GM21526 (cell line): ENCODE data around the gene CALN1.

Experiments used
- ATAC-seq: cut with Tn5 transposase; IDR thresholded peaks from one replicate; pipeline ENCODE4 v1.9.1; 2021; ENCODE audit warnings: moderate library complexity; ENCODE audit not compliant: unreplicated experiment, low FRiP score

The CALN1 gene

DNA sequence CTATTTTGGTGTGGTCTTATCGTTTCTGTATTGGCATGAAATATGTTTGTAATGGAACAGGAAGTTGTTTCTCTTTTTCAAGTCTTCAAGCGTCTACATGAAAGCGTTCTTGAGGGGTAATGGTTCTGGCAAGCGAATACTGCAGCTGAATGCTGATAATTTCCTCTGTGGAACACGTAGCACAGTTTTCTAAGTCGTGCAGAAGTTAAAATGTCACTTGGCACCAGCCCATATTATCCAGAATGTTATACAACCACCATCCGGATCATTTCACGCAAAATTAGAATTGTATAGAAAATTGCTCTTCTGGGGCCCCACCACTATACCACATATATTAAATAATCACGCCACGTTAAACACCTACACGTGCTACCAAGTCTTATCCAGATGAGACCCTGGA is 354.3 kb downstream of the CALN1 start:
- ATAC-seq: no peak

DNA sequence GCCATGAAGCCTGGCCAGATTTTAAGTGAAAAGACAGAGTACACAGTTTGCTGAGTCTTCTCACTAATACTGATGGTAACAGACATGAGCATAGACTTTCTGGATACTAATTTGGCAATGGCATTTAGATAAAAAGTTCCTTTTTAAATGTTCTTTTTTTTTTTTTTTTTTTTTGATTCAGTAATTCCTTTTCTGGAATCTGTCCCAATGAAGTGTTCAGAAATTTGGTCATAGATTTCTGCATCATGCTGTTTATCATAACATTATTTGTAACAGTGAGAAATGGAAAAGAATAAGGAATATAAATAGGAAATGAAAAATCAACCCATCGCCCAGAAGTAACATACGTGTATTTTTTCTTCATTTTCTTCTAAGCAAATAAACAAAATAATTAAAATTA is 354.9 kb downstream of the CALN1 start:
- no peak for ATAC-seq

DNA sequence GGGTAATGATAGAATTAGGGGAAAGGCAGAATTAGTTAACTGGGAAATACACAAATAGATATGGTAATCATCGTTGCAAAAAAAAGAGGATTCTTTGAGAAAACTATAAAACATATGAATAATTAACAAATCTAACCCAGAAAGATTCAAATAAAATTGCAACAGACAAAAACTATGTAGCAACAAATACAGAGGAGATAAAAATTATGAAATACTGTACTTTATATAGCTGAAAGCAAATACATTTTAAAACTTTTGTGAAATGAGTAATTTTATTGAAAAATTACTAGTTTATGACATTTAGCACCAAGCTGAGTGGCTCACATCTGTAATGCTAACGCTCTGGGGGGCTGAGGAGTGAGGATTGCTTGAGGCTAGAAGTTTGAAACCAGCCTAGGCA is 356.7 kb downstream of the CALN1 start:
- ATAC-seq: no peak

DNA sequence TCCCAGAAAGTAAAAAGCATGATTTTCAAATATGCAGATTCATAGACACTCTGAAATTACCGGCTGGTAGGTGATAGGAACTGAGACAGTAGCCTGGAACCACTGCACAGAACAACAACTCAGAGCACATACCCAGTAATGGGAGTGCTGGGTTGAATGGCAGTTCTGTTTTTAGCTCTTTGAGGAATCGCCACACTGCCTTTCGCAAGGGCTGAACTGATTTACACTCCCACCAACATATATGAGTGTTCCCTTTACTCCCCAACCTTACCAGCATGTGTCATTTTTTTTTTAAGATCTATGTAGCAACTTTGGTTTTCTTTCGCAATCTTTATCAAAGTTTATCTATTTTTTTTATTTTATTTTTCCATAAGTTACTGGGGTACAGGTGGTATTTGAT is 358.8 kb downstream of the CALN1 start:
- no peak for ATAC-seq

DNA sequence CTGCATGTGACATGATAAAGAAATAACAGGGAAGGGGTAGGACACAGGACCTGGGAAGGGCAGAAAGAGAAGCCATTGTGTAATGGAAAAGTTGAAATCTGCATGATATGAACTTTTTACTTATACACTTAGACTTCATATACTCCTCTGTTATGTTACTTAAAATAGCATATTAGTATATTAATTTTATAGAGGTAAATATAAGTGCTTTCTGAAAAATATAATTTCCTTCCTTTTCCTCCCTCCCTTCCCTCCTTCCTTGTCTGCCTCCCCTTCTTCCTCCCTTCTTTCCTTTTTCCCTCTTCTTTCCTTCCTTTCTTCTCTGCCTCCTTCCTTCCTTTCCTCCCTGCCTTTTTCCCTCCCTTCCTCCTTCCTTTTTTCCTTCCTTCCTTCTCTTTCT is 363.7 kb downstream of the CALN1 start:
- ATAC-seq: no peak

DNA sequence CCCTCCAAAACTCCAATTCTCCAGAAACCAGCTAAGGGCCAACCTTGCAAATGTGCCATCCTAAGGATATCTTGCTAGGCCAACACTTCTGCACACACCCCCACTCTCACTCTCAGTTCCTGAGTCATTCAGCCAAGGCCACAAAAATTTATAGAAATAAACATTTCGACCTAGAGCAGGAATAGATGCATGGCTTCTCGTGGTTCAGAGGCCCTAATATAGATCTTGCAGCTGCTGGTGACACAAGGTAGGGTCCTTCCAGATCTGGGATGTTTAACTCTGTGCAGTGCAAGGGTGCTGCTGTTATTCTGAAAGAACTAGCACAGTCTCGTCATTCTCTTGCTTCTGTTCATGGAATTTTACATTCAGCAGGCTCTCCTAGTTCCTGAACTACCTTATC is 369.3 kb downstream of the CALN1 start:
- no peak for ATAC-seq

DNA sequence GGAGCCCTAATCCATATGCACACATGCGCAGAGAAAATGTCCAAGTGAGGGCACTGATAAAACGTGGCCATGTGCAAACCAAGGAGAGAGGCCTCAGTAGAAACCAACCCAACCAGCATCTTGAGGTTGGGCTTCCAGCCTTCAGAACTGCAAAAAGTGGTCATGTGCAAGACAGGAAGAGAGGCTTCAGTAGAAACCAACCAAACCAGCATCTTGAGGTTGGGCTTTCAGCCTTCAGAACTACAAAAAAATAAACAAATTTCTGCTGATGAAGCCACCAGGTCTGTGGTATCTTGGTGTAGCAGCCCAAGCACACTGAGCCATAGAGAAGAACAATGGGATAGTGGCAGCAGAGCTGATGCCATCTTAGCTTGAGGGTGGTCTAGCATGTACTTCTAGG is 371.5 kb downstream of the CALN1 start:
- no peak for ATAC-seq

DNA sequence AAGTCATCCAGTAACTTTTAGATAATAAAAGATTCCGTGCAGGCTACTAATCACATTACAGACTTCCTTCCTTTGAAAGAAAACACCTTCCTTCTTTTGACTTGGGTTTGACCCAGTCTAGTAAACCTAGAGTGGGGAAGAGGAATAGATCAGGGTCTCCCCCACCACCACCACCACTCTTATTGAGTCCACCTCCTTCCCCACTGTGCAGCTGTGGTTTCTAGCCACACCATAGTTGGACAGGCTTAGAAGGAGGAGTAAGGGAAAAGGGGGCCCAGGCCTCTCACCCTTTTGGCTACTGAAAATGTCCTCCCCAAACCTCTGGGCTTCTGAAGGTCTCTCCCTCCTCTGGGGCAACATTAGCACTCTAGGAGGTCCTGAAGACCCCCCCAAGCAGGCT is 372.7 kb downstream of the CALN1 start:
- ATAC-seq: no peak

DNA sequence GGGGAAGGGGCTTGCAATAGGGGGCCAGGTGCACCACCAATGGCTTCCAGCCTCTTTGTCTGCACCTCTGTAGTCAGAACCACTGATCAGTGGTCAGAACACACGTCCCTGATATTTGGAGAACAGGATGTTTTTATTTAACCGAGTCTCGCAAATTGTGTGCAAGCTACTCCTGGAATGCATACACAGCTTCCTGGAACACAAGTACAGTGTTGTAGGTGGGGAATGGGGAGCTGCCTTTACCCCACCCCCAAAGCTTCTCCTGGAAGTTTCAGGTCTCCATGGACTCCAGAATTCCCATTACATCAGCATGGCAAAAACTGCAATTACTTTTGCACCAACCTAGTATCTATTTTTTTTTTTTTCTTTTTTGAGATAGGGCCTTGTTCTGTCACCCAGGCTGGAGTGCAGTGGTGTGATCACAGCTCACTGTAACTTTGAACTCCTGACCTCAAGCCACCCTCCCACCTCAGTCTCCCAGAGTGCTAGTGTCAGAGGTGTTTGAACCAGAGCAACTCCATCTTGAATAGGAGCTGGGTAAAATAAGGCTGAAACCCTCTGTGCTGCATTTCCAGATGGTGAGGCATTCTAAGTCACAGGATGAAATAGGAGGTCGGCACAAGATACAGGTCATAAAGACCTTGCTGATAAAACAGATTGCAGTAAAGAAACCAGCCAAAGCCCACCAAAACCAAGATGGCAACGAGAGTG is 374.0 kb downstream of the CALN1 start:
- no peak for ATAC-seq

DNA sequence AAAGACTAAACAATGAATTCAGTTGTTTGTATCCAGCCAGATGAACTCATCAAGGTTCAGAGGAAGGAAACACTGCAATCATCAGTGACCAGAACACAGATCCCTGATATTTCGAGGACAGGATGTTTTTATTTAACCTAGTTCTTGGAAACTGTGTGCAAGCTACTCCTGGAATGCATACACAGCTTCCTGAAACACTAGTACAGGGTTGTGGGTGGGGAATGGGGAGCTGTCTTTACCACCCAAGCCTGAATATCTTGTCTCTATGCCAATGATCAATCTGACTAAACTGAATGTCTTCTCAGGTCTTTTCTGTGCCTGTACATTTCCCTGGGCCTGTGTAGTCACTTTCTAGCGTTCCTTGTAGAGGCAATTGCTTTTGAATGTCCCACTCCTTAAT is 374.6 kb downstream of the CALN1 start:
- ATAC-seq: no peak

DNA sequence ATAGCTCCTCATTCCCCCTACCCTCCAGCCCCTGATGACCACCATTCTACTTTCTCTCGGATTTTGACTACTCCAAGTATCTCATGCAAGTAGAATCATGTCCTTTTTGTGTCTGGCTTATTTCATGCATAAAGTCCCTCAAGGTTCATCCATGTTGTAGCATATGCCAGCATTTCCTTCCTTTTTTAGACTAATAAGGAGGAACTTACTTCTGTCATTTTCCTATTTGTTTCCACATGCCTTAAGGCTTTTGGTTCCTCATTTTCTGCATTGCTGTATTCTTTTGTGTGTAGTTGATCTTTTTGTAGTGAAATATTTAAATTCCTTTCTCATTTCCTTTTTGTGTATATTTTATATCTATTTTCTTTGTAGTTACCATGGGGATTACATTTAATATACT is 376.9 kb downstream of the CALN1 start:
- ATAC-seq: no peak

DNA sequence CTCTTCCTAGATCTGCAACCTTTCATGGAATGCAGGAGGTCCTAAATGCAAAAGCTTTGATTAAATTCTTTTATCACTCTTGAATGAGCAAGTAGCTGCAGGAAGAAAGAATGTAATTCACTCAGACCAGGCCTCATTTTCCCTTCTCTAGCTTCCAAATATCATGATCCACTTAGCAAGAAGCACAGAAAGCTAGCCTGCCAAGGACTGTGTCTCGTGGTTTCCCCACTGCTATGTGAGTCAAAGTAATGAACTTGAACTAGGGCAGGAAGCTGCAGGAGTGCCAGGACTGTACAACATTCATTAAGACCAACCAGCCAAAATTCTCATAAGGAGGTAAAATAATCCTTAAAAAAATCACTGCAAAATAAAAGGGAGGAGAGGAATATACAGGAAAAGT is 379.2 kb downstream of the CALN1 start:
- no peak for ATAC-seq

DNA sequence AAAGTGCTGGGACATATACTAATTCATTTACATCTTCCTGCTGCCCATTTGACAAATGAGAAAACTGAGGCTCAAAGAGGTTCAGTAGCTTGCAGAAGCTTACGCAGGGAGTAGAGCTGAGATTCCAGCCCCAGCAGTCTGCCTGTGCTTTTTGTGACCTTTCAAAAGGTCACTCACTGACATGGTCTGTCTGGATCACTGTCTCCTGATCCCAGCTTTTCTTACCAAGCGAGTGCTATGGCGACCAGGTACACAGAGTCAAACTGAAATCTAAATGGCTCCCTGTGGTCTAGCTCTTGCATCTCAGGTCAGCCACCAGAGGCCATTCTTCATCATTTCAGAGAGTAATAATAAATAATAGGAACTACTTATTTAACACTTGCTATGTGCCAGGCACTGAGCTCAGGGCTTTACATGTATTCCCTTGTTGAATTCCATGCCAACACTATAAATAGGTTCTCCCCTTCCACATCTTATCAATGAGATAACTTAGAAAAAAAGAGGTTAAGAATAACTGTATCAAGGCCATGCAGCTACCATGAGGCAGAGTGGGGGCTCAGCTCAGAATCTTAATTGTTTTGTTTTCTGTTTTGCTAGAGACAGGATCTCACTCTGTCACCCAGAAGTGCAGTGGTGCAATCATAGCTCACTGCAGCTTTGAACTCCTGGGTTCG is 381.0 kb downstream of the CALN1 start:
- ATAC-seq: no peak

DNA sequence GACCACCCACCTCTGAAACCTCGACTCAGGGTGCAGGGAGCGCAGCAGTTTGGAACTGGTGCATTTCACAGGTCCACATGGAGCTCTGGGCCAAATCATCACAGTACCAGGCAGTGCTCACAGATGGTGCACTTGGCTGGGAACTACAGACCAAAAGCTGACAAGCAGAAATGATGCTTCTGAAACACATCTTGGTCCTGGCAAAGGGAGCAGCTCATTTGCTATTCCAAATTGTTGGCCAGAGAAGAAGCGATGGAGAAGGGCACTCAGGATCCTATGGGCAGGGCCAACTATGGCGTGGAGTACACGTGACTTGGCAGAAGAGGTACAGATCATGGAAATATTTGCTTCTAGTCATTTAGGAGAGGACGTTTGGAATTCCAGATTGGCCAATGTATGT is 383.9 kb downstream of the CALN1 start:
- no peak for ATAC-seq

DNA sequence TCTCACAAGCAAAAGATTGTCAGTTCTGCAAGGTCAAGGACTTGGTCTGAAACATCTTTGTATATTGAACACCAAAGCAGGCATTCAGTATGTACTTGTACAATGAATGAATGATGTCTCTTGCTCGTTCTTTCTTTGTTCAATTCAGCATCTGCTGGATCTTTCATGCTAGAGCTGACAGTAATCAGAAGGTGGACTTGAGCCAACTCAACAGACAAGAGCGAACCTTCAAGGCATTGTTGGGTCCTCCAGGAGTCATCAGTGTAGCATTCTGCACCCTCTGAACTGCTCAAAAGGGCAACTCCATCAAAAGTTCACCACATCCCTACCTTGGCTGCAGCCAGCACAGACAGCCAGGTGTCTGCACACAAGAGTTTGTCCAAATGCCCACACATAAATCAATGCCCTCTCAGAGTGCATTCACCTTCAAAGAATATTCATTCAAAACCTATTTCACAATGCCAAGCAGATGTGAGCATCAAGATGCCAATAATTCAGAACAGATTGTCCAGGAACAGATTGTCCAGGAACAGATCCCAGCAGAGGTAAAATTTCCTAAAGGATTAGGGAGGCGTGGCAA is 386.7 kb downstream of the CALN1 start:
- no peak for ATAC-seq

DNA sequence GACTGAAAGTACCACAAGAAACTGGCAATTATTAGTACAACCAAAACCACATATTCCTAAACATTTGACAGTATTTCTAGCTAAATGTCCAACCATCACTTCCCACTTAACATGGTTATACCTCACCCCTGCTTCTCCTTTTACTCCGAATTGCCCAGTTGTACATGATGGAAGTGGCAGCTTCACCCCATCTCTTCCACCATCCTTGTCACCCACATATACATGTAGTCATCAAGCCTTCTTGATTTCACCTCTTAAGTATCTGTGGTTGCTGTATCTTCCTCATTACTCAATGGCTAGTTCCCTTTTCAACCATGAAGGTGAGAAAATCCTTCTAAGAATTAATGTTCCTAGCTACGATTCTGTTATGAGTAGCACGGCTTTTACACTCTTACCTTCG is 388.2 kb downstream of the CALN1 start:
- ATAC-seq: no peak

DNA sequence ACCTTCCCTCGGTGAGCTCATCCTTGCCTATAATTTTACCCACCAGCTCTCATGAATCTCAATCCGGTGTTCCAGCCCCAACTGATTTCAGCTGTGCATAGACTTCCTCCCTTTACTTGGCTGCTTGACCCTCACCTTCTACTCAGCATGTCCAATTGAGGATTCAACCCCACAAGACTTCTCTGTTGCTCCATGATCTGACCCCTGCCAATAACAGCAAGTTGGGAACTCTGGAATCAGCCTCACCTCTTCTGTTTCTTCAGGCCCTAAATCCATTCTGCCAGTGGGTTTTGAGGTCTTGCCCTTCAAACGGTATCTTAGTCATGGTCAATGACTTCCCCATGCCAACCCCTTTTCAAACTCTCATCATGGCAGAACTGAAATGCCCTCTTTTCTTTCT is 390.4 kb downstream of the CALN1 start:
- no peak for ATAC-seq

DNA sequence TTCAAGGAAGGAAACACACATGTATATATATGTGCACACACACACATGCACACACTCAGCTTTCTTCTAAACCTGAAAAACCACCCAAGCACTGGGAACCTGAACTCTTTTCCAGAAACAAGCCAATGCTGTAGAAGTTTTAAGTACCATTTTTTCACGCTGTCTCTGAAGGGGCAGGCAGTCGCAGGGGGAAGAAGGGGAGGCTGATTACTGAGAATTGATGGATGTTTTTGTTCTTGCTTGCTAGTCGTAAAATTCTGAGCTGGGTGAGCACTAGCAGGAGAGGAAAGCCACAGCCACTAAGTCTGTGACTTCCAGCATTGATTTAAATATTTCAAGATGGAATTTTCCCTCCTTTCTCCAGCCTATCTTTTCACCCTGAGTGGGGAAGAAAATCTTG is 391.8 kb downstream of the CALN1 start:
- no peak for ATAC-seq

DNA sequence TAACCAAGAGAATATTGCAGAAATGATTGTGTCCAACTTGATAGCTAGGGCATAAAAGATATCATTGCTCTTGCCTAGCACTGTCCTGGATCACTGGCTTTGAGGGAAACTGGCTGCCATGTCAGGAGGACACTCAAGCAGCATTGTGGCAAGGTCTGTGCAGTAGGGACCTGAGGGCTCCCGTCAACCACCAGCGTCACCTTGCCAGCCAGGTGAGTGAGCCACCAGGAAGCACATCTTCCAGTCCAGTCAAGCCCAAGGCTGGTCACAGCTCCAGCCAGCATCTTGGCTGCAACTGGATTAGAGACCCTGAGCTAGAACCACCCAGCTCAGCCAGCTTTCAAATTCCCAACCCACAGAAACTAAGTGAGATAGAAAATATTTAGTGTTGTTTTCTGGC is 392.7 kb downstream of the CALN1 start:
- no peak for ATAC-seq

DNA sequence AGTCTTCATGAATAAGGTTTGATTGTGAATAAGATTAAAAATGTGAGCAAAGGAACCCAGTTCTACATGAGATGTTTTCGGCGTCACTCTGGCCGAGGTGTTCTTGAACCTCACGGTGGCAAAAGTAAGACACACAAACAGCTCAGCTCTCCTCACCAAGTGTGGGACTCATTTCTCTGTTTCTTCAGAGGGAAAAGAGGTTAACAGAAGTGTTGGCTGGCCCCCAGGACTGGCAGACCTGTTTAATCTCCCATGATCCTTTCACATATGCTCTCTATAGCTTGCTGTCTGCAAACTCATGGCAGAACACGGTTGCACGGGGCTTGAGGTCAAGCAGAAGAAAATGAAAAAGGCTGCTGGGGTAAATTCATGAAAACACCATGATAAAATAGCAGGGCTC is 394.4 kb downstream of the CALN1 start:
- no peak for ATAC-seq

DNA sequence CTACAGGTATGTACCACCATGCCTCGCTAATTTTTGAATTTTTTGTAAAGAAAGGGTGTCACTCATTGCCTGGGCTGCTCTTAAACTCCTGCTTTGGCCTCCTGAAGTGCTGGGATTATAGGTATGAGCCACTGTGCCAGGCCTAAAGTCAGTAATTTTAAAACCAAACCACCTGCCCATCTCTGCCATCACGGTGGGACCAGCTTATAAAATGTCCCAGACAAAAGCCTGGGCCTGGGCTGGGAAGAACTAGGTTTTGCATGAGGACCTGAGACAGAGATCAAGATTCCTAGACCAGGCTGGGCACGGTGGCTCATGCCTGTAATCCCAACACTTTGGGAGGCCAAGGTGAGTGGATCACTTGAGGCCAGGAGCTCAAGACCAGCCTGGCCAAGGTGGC is 395.6 kb downstream of the CALN1 start:
- no peak for ATAC-seq

DNA sequence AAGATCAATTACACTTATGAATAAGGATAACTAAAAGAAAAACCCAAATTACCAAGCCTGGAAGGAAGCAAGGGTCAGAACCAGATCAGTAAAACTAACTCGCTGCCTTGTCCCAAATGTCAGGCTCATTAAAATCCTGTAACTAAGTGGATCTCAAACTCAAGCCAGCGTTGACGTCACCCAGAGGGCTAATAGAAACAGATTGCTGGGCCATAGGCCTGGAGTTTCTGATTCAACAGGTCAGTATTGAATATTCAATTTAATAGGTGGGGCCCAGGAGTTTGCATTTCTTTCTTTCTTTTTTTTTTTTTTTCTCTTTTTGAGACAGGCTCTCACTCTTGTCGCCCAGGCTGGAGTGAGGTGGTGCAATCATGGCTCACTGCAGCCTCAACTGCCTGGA is 397.0 kb downstream of the CALN1 start:
- ATAC-seq: no peak
